GM18502 (cell line): ENCODE measurements around the gene CASP12.

ENCODE experiments used
- ATAC-seq: cut with Tn5 transposase; IDR thresholded peaks from one replicate; pipeline ENCODE4 v1.9.1; 2021; ENCODE audit warnings: mild to moderate bottlenecking; ENCODE audit not compliant: unreplicated experiment, poor library complexity

Gene CASP12

DNA sequence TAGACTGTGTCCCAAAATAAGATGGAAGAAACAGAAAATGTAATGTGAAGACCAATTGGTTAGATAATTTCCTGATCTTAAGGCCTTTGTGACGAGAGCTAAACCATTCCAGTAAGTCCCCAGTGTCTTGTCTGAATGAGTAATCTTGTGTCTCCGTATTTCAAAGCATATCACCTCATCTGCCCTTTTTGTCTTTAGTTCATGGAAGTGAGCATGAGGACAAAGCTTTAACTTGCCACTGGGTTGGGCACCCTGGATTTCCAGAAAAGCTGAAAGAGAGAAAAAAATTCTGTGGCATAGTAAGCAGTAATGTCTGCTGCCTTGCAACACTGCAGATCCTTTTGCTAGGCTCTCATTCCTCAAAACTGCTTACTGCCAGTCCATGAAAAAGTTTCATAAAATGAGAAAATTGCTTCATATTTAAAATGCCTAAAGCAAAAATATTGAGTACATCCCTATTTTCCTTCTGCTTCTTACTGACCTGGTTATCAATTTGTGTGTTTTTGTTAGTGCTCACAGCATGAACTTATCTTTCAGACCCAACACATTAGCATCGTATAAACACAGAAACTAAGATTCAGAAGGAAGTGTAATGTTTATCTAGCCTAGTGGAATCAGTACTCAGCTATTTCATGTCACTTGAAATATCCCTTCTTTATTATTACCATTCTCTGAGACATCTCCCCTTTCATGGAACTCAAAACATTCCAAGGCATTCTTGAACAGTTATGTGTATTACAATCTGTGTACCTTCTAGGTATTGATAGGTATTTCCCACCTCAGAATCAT is 5.3 kb downstream of the CASP12 start:
- ATAC-seq, result no peak

DNA sequence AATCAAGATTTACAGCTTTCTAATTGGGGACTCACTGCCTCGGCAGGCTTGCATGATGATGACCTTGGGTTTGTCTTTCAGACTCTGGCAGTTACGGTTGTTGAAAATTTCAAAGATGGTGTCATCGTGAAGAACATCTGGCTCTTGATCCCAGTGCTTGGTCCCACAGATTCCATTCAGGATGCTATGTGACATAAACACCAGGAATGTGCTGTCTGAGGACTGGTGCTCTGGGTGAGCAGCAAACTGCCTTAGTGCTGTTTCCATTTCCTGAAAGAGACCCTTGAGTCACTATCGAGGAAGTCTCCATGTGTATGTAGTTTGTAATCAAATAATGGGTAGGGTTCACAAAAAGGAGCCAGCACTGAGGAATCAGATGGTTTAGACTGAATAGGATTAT is 7.1 kb downstream of the CASP12 start:
- ATAC-seq, result no peak

DNA sequence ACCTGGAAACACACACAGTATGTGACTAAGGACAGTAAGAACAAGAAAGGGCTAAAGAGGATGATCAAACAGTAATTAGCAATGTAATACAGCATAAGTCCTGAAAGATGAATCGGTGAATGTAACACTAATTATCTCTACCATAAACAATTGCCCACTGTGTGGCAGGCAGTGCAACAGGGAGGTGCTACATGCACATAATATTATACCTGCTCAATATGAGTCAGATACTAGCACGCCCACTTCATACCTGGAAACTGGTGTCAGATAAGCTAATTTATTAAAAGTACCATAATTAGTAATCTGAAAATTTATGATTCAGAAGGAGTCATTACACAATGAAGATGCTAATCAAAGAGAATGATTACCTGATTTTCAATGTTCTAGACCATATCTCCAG is 14.9 kb downstream of the CASP12 start:
- ATAC-seq, result no peak

DNA sequence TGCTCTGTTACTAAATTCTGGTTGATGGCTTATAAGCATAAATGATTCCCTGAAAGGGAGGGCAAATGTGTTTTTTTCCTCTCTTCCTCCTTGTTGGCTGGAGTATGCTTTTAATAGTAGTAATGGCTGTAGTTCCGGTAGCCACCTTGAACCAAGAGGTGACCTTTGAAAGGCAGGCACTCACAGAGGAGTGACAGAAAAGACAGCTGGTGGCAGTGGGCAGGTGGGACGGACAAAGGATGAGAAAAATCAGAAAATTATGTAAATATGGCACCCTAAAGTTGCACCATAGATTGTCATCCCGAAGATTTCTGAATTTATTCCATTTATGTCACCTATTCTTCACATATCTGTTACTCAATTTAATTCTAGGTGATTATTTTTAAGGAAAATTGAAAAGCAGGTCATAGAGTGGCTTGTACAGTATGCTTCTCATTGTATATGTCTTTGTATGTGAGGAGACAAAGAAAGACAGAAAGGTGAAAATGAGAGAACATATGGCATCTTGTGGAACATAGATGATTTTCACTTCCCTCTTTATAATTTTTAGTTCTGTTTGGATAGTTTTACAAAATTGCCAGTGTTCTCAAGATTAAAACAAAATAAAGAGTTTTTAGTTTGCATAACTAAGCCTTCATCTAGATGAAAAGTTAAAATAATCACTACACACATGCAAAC is 17.0 kb downstream of the CASP12 start:
- peak; percentile 68 for ATAC-seq

DNA sequence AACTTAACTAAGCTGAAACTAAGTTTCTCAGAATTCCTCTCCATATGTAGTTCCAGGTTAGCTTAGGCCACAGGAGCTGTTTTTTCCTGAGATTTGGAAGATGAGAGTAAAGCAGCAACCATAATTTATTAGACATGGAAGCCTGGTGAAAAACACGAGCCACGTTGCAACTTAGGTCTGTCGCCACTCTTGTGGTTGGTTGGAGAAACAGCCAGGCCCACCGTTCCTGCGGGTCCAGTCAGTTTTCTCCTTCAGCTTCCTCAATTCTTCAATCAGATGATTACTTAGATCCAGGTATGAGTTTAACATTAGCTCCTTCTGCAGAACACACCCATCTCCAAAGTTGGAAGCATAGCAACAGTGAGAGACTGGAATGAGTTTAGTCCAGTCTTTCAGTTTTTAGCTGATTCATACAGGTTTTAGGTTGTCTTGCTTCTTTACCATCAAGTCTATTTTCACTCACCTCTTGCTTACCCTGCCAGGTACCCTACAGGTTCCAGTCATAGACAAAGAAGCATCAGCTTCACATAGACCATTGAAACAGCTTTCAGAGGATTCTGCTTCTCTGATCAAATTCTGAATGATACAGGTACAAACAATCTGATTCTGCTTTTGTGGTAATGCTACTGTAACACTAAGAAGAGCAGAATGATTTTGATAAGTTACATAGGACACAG is 18.6 kb downstream of the CASP12 start:
- ATAC-seq, result no peak

DNA sequence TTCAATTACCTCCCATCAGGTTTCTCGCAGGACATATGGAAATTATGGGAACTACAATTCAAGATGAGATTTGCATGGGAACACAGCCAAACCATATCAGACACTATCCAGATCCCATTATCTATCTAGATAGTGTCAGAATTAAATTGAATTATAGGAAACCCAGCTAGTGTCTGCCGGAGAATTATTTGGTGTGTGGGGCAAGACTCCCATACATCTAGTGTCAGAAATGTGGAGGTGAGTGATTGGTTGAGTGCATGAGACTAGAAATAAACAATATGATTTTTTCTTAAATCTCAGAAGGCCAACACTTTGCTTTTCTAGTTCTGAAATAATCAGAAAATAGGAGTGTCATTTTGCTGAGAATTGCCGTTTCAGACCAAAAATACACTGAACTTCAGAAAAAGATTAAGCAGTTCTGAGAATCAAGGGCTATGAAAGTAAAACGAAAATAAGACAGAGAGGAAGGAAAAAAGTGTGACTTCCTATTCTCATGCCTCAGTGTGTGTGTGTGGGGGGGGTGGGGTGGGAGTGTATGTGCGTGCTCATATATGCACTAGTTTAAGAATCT is 21.3 kb downstream of the CASP12 start:
- ATAC-seq, result peak; percentile 64

DNA sequence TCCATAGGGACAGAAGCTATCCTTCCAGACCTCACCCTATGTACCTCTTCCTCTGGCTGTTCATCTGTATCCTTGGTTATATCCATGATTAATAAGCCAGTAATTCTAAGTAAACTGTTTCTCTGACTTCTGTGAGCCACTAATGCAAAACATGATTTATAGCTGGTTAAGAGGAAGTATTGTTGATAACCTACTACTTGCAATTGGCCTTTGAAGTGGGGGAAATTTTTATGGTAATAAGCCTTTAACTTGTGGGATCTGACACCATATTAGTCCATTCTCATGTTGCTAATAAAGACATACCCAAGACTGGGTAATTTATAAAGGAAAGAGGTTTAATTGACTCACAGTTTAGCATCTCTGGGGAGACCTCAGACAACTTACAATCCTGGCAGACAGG is 21.9 kb downstream of the CASP12 start:
- no peak for ATAC-seq

DNA sequence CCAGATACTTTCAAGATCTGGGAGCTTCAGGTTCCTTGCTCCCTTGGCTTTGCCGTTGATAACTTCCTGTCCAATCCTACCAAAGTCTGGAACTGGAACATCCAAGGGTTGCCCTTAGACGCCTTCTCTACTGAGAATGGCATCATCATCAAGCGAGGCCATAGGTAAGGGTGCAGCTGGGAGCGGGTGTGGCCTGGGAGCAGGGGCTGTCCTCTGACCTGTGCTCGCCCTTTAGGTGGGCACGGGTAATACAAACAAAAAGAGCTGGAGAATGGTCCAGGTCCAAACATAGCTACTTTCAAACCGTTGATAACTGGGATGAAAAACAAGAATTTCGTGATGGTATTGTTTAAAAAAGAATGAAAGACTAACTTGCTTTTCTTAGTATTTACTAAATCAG is 25.0 kb downstream of the CASP12 start:
- ATAC-seq, result no peak

DNA sequence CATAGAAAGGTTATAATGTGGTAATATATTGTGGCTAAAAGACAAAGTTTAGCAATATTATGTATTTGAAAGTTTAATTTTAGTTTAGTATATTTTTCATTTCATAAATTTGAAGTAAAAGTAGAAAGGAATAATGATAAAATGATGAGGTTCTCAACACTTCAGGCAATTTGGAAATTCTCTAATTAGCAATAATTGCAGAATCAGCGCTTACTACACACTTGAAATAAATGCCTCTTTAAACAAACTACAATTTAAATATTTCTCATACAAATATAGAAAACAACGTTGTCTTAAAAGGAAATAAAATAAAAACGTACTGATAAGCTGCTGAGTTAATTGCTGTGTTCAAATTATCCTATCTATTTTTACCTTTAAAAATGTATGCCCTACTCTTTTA is 25.9 kb downstream of the CASP12 start:
- no peak for ATAC-seq

DNA sequence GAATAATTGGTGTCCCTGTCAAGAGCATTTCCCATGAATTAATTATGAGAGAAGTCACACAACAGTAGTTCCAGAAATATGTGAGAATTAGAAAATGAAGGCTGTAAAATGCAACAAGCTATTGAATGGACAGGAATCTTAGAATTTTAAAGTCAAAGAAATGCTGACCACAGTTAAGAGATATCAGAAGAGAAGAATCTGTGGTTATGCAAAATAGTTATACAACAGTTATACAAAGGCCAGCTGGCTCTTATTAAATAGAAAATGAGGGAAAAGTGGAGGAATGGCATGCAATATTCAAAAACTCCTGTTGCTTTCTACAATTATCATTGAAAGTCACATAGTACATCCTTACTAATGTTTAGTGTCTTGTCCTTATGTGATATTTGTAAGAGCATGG is 27.4 kb downstream of the CASP12 start:
- ATAC-seq, result no peak

DNA sequence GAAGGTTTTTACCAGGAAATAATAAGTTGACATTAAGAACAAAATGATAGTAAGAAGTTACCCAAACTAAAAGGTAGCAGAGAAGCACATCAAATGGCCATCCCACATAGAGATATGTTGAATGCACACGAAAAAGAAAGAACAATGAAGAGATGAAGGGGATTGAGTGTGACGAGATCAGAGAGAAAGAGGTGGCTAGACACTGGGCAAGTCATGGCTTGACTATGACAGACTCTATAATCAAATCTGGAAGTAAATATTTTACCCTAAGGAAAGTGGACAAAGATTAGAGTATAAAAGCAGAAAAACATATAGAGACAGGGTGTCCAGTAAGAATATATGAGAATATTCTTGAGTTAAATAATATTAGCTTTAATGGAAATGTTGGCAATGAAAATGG is 31.4 kb downstream of the CASP12 start:
- no peak for ATAC-seq

DNA sequence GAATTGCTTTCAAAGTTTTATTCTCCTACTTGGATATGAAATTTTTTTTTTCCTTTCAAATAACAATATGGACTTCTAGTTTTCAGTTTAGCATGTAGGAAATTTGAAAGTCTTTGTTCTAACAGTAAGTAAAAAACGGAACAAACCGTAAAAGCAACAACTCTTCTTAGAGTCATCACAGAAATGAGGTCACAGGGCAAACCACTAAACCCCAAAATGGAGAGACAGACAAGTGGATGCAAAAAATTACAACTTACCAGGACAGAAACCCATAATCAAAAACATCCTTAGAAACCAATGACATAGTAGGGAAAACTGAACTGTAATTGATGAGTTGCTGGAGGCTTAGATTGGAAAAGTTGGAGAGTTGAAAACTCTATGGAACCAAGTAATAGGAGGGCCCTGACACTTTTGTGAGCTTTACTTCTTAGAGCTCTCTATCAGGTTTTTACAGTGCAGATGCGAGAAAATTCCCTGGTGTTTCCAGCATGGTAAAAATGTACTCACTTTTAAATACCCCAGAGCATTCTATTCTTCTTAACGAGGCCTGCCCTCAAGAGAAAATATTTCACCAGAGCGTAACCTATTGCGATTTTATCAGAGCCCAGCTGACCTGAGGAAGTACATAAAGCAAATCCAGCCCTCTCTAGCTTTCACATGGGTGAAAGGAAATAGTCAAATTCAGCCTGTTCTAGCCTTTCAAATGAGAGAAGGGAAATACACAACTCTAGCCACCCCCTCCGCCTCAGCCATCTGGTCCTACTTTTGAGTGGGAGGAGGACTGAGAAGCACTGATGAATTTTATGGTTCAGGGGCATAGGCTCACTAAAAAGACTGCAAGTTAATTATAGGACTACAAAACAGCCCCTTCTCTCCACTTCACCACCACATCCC is 39.1 kb downstream of the CASP12 start:
- peak; percentile 81 for ATAC-seq

DNA sequence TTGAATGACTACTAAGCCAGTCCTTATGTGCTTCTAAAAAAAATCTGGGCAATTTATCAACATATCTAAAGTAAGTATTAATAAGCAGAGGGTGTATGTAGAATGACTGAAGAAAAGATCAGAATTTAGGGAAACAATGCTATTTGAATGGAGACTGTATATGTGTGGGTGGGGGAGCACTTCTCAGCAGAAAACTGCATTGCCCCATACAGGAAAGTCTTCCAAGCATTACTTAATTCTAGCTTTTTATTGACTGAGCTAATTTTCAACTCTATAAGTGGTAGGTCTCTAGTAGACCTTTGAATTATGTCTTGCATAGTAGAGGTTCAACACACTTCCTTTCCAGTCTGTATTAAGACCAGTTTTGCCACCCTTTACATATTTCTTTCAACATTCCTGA is 41.7 kb downstream of the CASP12 start:
- ATAC-seq, result no peak

DNA sequence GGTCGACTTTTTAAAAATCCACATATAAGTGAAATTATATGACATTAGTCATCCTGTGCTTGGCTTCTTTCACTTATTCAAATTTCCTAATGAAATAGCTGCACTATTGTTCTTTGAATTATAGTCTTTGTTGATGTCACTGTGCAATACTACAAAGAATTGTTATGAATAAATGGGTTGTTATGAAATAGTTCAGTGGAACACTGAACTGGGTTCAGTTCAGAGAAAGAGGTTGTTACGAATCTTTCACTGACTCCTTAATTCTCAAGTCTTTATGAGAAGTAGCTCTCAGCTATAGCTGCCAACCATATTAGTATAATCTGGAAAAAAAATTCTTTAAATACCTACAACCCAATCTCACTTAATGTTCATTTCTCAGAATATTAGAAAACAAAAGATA is 42.3 kb downstream of the CASP12 start:
- ATAC-seq, result no peak

DNA sequence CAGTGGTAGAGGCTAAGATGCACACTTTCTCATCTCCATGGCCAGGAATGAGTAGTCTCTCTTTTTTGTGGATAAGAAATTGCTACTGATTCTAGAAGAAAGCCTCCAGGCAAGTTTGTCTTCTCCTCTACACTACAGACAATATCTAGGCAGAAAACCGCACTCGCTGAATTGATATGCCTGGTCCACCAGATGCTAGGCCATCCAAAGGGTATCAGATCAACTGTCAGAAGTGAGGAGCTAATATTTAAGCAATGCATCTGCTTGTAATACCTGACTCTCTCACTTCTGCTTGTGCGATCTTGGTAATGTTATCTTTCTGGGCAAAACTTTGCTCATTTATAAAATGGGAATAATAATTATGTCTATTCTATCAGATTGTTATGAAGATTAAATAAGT is 45.0 kb downstream of the CASP12 start:
- ATAC-seq, result no peak

DNA sequence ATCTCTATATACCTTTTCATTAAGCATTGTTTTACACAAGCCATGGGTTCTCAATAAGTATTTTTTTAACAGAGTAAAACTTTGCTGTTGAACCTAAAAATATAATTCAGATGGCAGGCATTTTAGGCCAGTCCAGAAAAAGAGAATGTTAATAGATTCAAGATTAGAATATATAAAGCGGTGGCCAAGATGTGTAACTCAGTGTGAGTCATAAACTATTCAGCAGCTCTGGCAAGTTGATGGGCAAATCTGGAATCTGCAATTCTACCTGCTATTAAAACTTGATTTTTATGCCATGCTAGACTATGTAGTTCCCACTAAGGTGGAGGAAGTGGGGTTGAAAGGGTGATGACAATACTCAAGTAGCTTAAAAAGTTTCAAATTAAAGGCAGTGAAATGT is 45.4 kb downstream of the CASP12 start:
- ATAC-seq, result no peak

DNA sequence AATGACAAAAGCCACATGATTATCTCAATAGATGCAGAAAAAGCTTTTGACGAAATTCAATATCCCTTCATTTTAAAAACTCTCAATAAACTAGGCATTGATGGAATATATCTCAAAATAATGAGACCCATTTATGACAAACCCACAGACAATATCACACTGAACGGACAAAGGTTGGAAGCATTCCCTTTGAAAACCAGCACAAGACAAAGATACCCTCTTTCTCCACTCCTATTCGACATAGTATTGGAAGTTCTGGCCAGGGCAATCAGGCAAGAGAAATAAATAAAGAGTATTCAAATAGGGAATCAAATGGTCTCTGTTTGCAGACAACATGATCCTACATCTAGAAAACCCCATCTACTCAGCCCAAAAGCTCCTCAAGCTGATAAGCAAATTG is 52.0 kb downstream of the CASP12 start:
- no peak for ATAC-seq

DNA sequence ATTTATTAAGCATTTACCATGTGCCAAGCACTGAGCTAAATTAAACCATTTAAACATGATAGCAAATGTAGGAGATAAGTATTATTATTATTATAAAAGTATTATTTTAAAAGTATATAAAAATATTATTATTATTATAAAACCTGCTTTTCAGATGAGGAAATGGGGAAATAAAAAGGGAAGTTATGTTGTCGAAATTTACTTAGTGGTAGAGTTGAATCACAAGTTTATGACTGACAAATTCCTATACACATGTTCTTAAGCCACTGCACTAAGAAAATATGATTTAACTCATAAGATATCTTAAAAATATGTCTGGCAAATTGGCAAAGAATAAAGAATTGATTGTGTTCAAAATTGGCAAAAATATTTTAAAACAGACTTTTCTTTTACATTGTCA is 53.8 kb downstream of the CASP12 start:
- no peak for ATAC-seq

DNA sequence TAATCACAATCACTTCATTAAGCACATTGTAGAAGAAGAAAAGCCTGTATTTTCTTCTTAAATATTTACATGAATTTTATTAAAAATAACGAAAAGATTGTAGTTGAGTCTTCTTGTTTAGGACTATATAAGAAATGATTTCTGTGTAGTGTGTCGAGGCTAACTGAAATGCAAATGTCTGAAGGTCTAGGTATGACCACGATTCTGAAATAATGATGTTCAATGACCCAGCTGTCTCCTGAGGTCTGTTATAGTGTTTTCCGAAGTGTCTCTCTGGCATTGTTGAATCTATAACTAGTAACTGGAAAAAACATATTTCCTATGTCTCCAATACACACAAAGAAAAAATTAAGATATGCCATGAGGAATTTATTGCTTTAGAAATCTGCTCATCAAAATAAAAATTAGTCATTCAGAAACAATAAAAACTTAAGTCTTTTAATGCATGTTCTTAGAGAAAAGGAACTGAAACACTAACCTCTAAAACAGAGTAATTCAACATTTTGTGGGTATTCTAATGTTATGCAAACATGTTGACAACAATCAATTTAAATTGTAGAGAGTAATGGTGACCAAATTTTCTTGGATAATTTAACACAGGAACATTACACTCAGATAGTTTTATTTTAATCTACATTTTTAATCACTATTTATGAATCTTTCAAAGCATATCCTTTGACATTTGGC is 55.0 kb downstream of the CASP12 start:
- ATAC-seq, result peak; percentile 59
